Gastroesophageal sphincter (tissue), 4 donors: ENCODE data around the gene INO80C. TPM values are rescaled to one million over a fixed set of nuclear protein-coding genes. Genes with fewer than 3 reads are reported as not detected.

Experiments used
- ATAC-seq: fragments of 150-250 bp; one replicate; pipeline ENCODE4 v1.9.1; 2016; ENCODE audit warnings: mild to moderate bottlenecking, moderate library complexity
- H3K27ac ChIP-seq, 4 donors: fragments of 200-600 bp; sonication (generic) in 3 of 4; 1 replicate in 3 of 4; 2 replicates in 1 of 4; pipeline ENCODE4 v1.5.1; 2016 to 2019
- H3K27me3 ChIP-seq: fragments of 200-600 bp; sonication (generic); one replicate; pipeline ENCODE4 v1.5.1; 2019
- H3K36me3 ChIP-seq, 2 donors: fragments of 200-600 bp; sonication (generic); one replicate each; pipeline ENCODE4 v1.5.1; 2019; ENCODE audit warnings: control low read depth in 1 of 2
- H3K4me1 ChIP-seq, 3 donors: fragments of 200-600 bp; sonication (generic); 1 replicate in 2 of 3; 2 replicates in 1 of 3; pipeline ENCODE4 v1.5.1; 2016 to 2019; ENCODE audit warnings: control low read depth in 2 of 3
- H3K4me3 ChIP-seq, 2 donors: fragments of 200-600 bp; sonication (generic); one replicate each; pipeline ENCODE4 v1.5.1; 2019; ENCODE audit warnings: mild to moderate bottlenecking in 1 of 2, moderate library complexity in 1 of 2
- H3K9me3 ChIP-seq, 3 donors: fragments of 200-600 bp; sonication (generic); one replicate each; pipeline ENCODE4 v1.5.1; 2017 to 2019; ENCODE audit warnings: control low read depth in 2 of 3
- CTCF ChIP-seq, 4 experiments: fragments of 200-600 bp in 2 of 4; fragments of 450-650 bp in 2 of 4; sonication (generic) in 1 of 4; IDR thresholded peaks; one replicate each; pipeline ENCODE4 v1.5.1; 2017 to 2019; ENCODE audit warnings: antibody characterized with exemption in 4 of 4, mild to moderate bottlenecking in 2 of 4, moderate library complexity in 2 of 4
- EP300 ChIP-seq: sonication (generic); formaldehyde crosslinking; IDR thresholded peaks from one replicate; pipeline ENCODE4 v1.6.1; 2017; ENCODE audit warnings: antibody characterized with exemption, mild to moderate bottlenecking
- POLR2A ChIP-seq, 2 donors: fragments of 450-650 bp; IDR thresholded peaks; one replicate each; pipeline ENCODE4 v1.6.1; 2017; ENCODE audit warnings: antibody characterized with exemption in 2 of 2, mild to moderate bottlenecking in 2 of 2, moderate library complexity in 1 of 2
- POLR2AphosphoS5 ChIP-seq: sonication (generic); formaldehyde crosslinking; IDR thresholded peaks from one replicate; pipeline ENCODE4 v1.6.1; 2017; ENCODE audit warnings: antibody characterized with exemption
- WGBS, 2 donors: methylation state at CpG; one replicate each; pipeline ENCODE4 v1.1.5; 2018; ENCODE audit warnings: low coverage in 1 of 2; 5-methylcytosine and 5-hydroxymethylcytosine counted together
- total RNA-seq, 4 donors: library from RNA; depleted of rRNA; stranded (reverse); fragments of >200 nt; gene quantifications; one replicate each; pipeline ENCODE4 v1.1.0, GENCODE V29; 2016

Gene INO80C
- total RNA-seq, 4 donors from 2014 or later: 5.8 to 13.6 (median 8.6) TPM

DNA sequence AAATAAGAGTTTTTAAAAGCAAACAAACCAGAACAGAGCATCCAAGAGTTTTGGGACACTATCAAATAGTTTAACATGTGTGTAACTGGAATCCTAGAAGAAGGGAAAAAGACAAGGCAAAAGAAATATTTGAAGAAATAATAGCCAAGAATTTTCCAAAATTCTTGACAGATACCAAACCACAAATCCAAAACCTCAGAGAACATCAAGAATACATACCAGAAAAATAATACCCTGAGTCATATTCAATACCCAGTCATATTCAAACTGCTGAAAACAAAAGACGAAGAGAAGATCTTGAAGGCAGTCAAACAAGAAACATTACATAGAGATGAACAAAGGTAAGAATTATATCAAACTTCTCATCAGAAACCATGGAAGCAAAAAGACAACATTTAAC is 22.9 kb downstream of the INO80C start:
- TF ChIP-seq CTCF (IDR thresholded peaks at IDR 0.05) (no peak), EP300 (no peak), POLR2AphosphoS5 (no peak), POLR2A (IDR thresholded peaks at IDR 0.05) (no peak)
- Histone ChIP-seq H3K9me3 (no peaks in the 10 kb centered on the region), H3K36me3 (peaks cover 0 to 14% of the 10 kb centered on the region in 2 donors), H3K4me1 (peaks cover 0 to 43% (median 0%) of the 10 kb centered on the region in 3 donors), H3K27ac (no peak overlapping the region), H3K4me3 (no peak overlapping the region), H3K27me3 (no peaks in the 10 kb centered on the region)
- WGBS, 2 donors: 100% methylated on average over 1 of the region's 1 CpG
- ATAC-seq: no peak

DNA sequence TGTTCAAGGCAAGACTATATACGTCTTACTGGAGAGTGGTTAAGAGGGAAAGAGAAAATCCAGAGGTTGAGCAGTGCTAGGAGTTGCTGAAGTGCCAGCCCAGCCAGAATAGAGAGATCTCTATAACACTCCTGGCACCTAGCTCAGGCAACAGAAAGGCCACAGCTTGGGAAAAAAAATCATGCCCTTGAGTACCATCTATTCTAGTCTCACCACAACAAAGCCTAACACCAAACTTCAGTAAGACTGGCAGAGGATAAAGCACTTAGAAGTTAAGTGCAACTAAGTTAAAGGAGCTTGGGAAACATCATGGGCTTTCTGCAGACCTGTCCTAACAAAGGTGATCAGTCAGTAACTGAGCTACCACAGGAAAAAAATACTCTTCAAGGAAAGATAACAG is 24.2 kb downstream of the INO80C start:
- Histone ChIP-seq H3K9me3 (no peaks in the 10 kb centered on the region), H3K27me3 (no peaks in the 10 kb centered on the region), H3K4me3 (no peak overlapping the region), H3K27ac (no peak overlapping the region), H3K36me3 (peaks cover 0 to 14% of the 10 kb centered on the region in 2 donors), H3K4me1 (peaks cover 0 to 42% (median 0%) of the 10 kb centered on the region in 3 donors)
- ATAC-seq: no peak
- 90 to 100% methylated on average over 1 of the region's 1 CpG for WGBS, 2 donors
- TF ChIP-seq POLR2A (IDR thresholded peaks at IDR 0.05) (no peak), POLR2AphosphoS5 (no peak), EP300 (no peak), CTCF (IDR thresholded peaks at IDR 0.05) (no peak)

- TF ChIP-seq CTCF (IDR thresholded peaks at IDR 0.05) (no peak), POLR2A (IDR thresholded peaks at IDR 0.05) (no peak), POLR2AphosphoS5 (no peak), EP300 (no peak)
- H3K4me1 ChIP-seq: peaks cover 0 to 59% (median 8%) of the 10 kb centered on the region in 3 donors
- H3K27ac ChIP-seq: peak overlapping the region in 3 of 4 donors; percentile 24 to 62 (median 28)
- no peak overlapping the region for H3K4me3 ChIP-seq
- ATAC-seq: peak; percentile 47
- no peaks in the 10 kb centered on the region for H3K9me3 ChIP-seq
- H3K27me3 ChIP-seq: no peaks in the 10 kb centered on the region
- peaks cover 0 to 15% of the 10 kb centered on the region in 2 donors for H3K36me3 ChIP-seq
- 20 to 80% methylated on average over 1 of the region's 6 CpGs for WGBS, 2 donors
These were observed 27.3 kb downstream of the INO80C start for GRCh38 chr18:35470435-35470834.

DNA sequence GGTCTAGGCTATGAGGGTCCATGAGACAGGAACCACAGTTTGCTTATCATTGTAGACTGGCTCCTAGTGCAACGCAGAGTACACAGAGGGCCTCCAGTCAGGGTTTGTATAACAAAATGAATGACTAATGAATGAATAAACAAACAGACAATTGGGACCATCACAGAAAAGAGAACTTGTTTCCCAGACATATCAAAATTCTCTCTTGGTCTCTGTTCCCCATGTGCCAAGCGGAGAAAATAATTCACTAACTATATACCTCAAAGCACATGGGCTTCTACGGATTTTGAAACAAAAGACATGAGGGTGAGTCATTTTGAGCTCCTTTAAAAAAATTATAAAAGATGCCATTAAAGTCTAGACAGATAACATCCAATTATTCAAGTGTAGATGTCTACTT is 28.0 kb downstream of the INO80C start:
- H3K27ac ChIP-seq: peak overlapping the region in 1 of 4 donors; percentile 62
- 83 to 85% methylated on average over 3 of the region's 3 CpGs for WGBS, 2 donors

More for the DNA sequence above, 28.0 kb downstream of the INO80C start:
- H3K4me1 ChIP-seq: peaks cover 0 to 61% (median 8%) of the 10 kb centered on the region in 3 donors
- H3K27me3 ChIP-seq: no peaks in the 10 kb centered on the region
- peaks cover 0 to 13% of the 10 kb centered on the region in 2 donors for H3K36me3 ChIP-seq
- H3K4me3 ChIP-seq: no peak overlapping the region
- no peak for ATAC-seq
- TF ChIP-seq EP300 (no peak), POLR2A (IDR thresholded peaks at IDR 0.05) (no peak), POLR2AphosphoS5 (no peak), CTCF (IDR thresholded peaks at IDR 0.05) (no peak)
- H3K9me3 ChIP-seq: no peaks in the 10 kb centered on the region
